GM23338 (cell line): ENCODE results near the gene STRN. TPM values are rescaled to one million over a fixed set of nuclear protein-coding genes. Genes with fewer than 3 reads are reported as not detected.

ENCODE experiments used
- ZNF331 ChIP-seq: fragments of 250-450 bp; sonication (Bioruptor Pico); IDR thresholded peaks from 2 replicates; pipeline ENCODE4 v1.5.0; 2020; ENCODE audit warnings: low read depth, mild to moderate bottlenecking, moderate library complexity
- polyA plus RNA-seq: library from polyadenylated mRNA; unstranded; fragments of >200 nt; fragmentation: Nextera tagmentation; extraction: Ambion mirVana; gene quantifications from 2 replicates; pipeline ENCODE4 v1.2.1, GENCODE V29; 2016
- total RNA-seq: library from RNA; depleted of rRNA; stranded (reverse); fragments of >200 nt; shearing (Covaris generic); gene quantifications from 2 replicates; pipeline ENCODE4 v1.2.3, GENCODE V29; 2014
- TF ChIP-seq, protein P1 (sequence below): fragments of 250-450 bp; sonication (Bioruptor Pico); IDR thresholded peaks from 2 replicates; pipeline ENCODE4 v1.5.0; 2020; ENCODE audit warnings: mild to moderate bottlenecking, moderate library complexity
- TF ChIP-seq, protein P2 (sequence below): IDR thresholded peaks from 2 replicates; pipeline ENCODE4 v1.6.1; 2016; ENCODE audit warnings: antibody characterized with exemption
- TF ChIP-seq, protein P3 (sequence below): IDR thresholded peaks from one replicate; pipeline ENCODE4 v1.6.1; 2018; ENCODE audit warnings: antibody characterized with exemption; ENCODE audit not compliant: unreplicated experiment

The STRN gene
- total and polyA plus RNA-seq, 2 experiments from 2014 or later = 16.1 to 34.5 TPM

DNA sequence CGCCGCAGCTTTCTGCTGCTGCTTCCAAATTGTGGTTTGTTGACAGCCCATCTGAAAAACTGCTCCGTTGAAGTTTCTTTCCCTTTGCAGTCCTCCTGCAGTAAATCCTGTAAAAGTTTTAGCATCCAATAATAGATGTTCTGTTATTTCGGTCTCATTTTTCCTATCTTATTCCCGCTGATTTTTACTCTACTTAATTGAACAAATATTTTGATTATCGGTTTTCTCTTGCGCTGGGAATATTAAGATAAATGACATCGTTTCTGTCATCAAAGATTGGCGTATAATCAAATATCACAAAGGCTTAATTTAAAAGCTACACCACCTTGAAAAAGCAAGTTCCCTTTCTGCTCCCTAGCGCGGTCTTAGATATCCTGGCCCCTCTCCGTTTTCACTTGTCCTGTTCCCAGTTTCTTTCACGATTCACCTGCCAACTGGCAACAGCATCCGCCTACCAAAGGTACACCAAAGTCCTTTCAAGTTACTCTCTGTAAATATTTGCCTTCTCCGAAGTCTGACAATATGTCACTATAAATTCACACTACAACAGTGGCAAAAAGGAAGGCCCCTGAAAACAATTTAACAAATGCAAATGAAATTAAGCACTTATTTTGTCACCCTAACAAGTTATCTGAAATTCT lies 1.0 kb upstream of the STRN start (continued):
- TF ChIP-seq, protein P1, sequence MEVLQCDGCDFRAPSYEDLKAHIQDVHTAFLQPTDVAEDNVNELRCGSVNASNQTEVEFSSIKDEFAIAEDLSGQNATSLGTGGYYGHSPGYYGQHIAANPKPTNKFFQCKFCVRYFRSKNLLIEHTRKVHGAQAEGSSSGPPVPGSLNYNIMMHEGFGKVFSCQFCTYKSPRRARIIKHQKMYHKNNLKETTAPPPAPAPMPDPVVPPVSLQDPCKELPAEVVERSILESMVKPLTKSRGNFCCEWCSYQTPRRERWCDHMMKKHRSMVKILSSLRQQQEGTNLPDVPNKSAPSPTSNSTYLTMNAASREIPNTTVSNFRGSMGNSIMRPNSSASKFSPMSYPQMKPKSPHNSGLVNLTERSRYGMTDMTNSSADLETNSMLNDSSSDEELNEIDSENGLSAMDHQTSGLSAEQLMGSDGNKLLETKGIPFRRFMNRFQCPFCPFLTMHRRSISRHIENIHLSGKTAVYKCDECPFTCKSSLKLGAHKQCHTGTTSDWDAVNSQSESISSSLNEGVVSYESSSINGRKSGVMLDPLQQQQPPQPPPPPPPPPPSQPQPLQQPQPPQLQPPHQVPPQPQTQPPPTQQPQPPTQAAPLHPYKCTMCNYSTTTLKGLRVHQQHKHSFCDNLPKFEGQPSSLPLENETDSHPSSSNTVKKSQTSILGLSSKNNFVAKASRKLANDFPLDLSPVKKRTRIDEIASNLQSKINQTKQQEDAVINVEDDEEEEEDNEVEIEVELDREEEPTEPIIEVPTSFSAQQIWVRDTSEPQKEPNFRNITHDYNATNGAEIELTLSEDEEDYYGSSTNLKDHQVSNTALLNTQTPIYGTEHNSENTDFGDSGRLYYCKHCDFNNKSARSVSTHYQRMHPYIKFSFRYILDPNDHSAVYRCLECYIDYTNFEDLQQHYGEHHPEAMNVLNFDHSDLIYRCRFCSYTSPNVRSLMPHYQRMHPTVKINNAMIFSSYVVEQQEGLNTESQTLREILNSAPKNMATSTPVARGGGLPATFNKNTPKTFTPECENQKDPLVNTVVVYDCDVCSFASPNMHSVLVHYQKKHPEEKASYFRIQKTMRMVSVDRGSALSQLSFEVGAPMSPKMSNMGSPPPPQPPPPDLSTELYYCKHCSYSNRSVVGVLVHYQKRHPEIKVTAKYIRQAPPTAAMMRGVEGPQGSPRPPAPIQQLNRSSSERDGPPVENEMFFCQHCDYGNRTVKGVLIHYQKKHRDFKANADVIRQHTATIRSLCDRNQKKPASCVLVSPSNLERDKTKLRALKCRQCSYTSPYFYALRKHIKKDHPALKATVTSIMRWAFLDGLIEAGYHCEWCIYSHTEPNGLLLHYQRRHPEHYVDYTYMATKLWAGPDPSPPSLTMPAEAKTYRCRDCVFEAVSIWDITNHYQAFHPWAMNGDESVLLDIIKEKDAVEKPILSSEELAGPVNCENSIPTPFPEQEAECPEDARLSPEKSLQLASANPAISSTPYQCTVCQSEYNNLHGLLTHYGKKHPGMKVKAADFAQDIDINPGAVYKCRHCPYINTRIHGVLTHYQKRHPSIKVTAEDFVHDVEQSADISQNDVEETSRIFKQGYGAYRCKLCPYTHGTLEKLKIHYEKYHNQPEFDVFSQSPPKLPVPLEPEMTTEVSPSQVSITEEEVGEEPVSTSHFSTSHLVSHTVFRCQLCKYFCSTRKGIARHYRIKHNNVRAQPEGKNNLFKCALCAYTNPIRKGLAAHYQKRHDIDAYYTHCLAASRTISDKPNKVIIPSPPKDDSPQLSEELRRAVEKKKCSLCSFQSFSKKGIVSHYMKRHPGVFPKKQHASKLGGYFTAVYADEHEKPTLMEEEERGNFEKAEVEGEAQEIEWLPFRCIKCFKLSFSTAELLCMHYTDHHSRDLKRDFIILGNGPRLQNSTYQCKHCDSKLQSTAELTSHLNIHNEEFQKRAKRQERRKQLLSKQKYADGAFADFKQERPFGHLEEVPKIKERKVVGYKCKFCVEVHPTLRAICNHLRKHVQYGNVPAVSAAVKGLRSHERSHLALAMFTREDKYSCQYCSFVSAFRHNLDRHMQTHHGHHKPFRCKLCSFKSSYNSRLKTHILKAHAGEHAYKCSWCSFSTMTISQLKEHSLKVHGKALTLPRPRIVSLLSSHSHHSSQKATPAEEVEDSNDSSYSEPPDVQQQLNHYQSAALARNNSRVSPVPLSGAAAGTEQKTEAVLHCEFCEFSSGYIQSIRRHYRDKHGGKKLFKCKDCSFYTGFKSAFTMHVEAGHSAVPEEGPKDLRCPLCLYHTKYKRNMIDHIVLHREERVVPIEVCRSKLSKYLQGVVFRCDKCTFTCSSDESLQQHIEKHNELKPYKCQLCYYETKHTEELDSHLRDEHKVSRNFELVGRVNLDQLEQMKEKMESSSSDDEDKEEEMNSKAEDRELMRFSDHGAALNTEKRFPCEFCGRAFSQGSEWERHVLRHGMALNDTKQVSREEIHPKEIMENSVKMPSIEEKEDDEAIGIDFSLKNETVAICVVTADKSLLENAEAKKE (CRISPR knock-in tag) = no peak
- TF ChIP-seq, protein P2, sequence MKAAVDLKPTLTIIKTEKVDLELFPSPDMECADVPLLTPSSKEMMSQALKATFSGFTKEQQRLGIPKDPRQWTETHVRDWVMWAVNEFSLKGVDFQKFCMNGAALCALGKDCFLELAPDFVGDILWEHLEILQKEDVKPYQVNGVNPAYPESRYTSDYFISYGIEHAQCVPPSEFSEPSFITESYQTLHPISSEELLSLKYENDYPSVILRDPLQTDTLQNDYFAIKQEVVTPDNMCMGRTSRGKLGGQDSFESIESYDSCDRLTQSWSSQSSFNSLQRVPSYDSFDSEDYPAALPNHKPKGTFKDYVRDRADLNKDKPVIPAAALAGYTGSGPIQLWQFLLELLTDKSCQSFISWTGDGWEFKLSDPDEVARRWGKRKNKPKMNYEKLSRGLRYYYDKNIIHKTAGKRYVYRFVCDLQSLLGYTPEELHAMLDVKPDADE = no peak
- TF ChIP-seq ZNF331 (CRISPR knock-in tag) = no peak
- TF ChIP-seq, protein P3, sequence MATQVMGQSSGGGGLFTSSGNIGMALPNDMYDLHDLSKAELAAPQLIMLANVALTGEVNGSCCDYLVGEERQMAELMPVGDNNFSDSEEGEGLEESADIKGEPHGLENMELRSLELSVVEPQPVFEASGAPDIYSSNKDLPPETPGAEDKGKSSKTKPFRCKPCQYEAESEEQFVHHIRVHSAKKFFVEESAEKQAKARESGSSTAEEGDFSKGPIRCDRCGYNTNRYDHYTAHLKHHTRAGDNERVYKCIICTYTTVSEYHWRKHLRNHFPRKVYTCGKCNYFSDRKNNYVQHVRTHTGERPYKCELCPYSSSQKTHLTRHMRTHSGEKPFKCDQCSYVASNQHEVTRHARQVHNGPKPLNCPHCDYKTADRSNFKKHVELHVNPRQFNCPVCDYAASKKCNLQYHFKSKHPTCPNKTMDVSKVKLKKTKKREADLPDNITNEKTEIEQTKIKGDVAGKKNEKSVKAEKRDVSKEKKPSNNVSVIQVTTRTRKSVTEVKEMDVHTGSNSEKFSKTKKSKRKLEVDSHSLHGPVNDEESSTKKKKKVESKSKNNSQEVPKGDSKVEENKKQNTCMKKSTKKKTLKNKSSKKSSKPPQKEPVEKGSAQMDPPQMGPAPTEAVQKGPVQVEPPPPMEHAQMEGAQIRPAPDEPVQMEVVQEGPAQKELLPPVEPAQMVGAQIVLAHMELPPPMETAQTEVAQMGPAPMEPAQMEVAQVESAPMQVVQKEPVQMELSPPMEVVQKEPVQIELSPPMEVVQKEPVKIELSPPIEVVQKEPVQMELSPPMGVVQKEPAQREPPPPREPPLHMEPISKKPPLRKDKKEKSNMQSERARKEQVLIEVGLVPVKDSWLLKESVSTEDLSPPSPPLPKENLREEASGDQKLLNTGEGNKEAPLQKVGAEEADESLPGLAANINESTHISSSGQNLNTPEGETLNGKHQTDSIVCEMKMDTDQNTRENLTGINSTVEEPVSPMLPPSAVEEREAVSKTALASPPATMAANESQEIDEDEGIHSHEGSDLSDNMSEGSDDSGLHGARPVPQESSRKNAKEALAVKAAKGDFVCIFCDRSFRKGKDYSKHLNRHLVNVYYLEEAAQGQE = no peak
